A549 treated with RU486 at 1 μM for 4 hours (cell line): ENCODE measurements around the gene SMIM13. TPM values are rescaled to one million over a fixed set of nuclear protein-coding genes. Genes with fewer than 3 reads are reported as not detected.

Source experiments
- total RNA-seq: library from RNA; stranded (reverse); fragments of 200-300 nt; extraction: Qiagen RNA extraction; gene quantifications from 5 replicates; pipeline ENCODE4 v1.2.3, GENCODE V29; 2022; ENCODE audit warnings: low read depth

SMIM13 gene
- total RNA-seq, result 14.6 to 19.1 TPM (median 15.9 TPM) in 5 replicates

GRCh38 chr6:11093626-11094410, at the start of gene SMIM13:
Gene SMIM13 (plus strand): TSS chr6:11093834. CDS start chr6:11094314, 480 bp downstream.

GRCh38 chr6:11043961-11044711, 49.5 kb upstream of the SMIM13 start, which contains the start of gene ELOVL2:
Gene ELOVL2 (minus strand): TSS chr6:11044305. CDS start chr6:11044230, 75 bp downstream.

GRCh38 chr6:11110921-11111768, 17.5 kb downstream of the SMIM13 start, which contains the start of gene ERVFRD-1:
Gene ERVFRD-1 (minus strand): TSS chr6:11111725. CDS start chr6:11105310, 6,415 bp downstream.

Other genes starting within 250 kb of the SMIM13 start
- gene GCM2, start 211.8 kb upstream of the SMIM13 start, total RNA-seq, result not detected in 5 replicates
- 1.4 to 2.6 TPM (median 1.6 TPM) in 5 replicates for gene SYCP2L, start 206.8 kb upstream of the SMIM13 start, total RNA-seq
- gene ELOVL2, start 49.5 kb upstream of the SMIM13 start, total RNA-seq, result 3.7 to 7.6 TPM (median 7.6 TPM) in 5 replicates
- not detected in 5 replicates for gene ERVFRD-1, start 17.9 kb downstream of the SMIM13 start, total RNA-seq
- 29.8 to 41.3 TPM (median 37.7 TPM) in 5 replicates for gene NEDD9, start 138.8 kb downstream of the SMIM13 start, total RNA-seq